Right atrium auricular region (tissue), 2 donors: ENCODE measurements around the gene IFNB1. TPM values are rescaled to one million over a fixed set of nuclear protein-coding genes. Genes with fewer than 3 reads are reported as not detected.

Source experiments
- DNase-seq: peaks from one replicate; pipeline ENCODE4 v3.0.0-alpha.2; 2019; ENCODE audit warnings: low spot score
- H3K27ac ChIP-seq, 2 donors: fragments of 200-600 bp; sonication (generic); 1 replicate in 1 of 2; 2 replicates in 1 of 2; pipeline ENCODE4 v1.5.1; 2016 to 2019
- H3K27me3 ChIP-seq, 2 donors: fragments of 200-600 bp; sonication (generic); one replicate each; pipeline versions ENCODE4 v1.5.1 to v1.6.0; 2017 to 2019
- H3K36me3 ChIP-seq: fragments of 200-600 bp; sonication (generic); one replicate; pipeline ENCODE4 v1.5.1; 2016
- H3K4me1 ChIP-seq, 2 donors: fragments of 200-600 bp; sonication (generic); one replicate each; pipeline versions ENCODE4 v1.5.1 to v1.6.0; 2017 to 2019
- H3K4me3 ChIP-seq, 2 donors: fragments of 200-600 bp; sonication (generic); 1 replicate in 1 of 2; 2 replicates in 1 of 2; pipeline ENCODE4 v1.5.1; 2017 to 2019; ENCODE audit warnings: mild to moderate bottlenecking in 1 of 2, moderate library complexity in 1 of 2
- H3K9me3 ChIP-seq, 2 donors: fragments of 200-600 bp; sonication (generic); one replicate each; pipeline ENCODE4 v1.5.1; 2019
- CTCF ChIP-seq, 2 donors: fragments of 200-600 bp; sonication (generic); IDR thresholded peaks; one replicate each; pipeline ENCODE4 v1.5.1; 2019; ENCODE audit warnings: antibody characterized with exemption in 2 of 2
- total RNA-seq, 2 donors: library from RNA; depleted of rRNA; stranded (reverse); fragments of >200 nt; gene quantifications; one replicate each; pipeline ENCODE4 v1.1.0, GENCODE V29; 2016

Gene IFNB1
- total RNA-seq, 2 donors from 2014 or later: not detected

- Histone ChIP-seq H3K36me3 (no peaks in the 10 kb centered on the region), H3K4me1 (peaks cover 0 to 9% of the 10 kb centered on the region in 2 donors), H3K27ac (no peak overlapping the region), H3K4me3 (no peak overlapping the region), H3K9me3 (no peaks in the 10 kb centered on the region), H3K27me3 (no peaks in the 10 kb centered on the region)
- TF ChIP-seq CTCF (IDR thresholded peaks at IDR 0.05): no peak
- DNase-seq: no peak
Measured at GRCh38 chr9:21070906-21071305, 6.8 kb downstream of the IFNB1 start.

GRCh38 chr9:21070171-21070571, 7.6 kb downstream of the IFNB1 start:
- no peaks in the 10 kb centered on the region for H3K36me3 ChIP-seq
- peak in 1 of 2 donors; percentile 44 for TF ChIP-seq CTCF (IDR thresholded peaks at IDR 0.05)
- peak overlapping the region in 1 of 2 donors; percentile 18 for H3K4me3 ChIP-seq
- peak; percentile 68 for DNase-seq
- peak overlapping the region in 1 of 2 donors; percentile 37 for H3K27ac ChIP-seq
- H3K27me3 ChIP-seq: no peaks in the 10 kb centered on the region
- H3K9me3 ChIP-seq: no peaks in the 10 kb centered on the region
- H3K4me1 ChIP-seq: peaks cover 0 to 9% of the 10 kb centered on the region in 2 donors

GRCh38 chr9:21060919-21061561, 16.7 kb downstream of the IFNB1 start:
- Histone ChIP-seq H3K36me3 (no peaks in the 10 kb centered on the region), H3K4me1 (no peaks in the 10 kb centered on the region), H3K27me3 (no peaks in the 10 kb centered on the region), H3K4me3 (no peak overlapping the region), H3K9me3 (no peaks in the 10 kb centered on the region), H3K27ac (no peak overlapping the region)
- TF ChIP-seq CTCF (IDR thresholded peaks at IDR 0.05): no peak
- no peak for DNase-seq

GRCh38 chr9:21056931-21057330, 20.8 kb downstream of the IFNB1 start:
- Histone ChIP-seq H3K27ac (no peak overlapping the region), H3K9me3 (no peaks in the 10 kb centered on the region), H3K4me3 (no peak overlapping the region), H3K36me3 (no peaks in the 10 kb centered on the region), H3K27me3 (no peaks in the 10 kb centered on the region), H3K4me1 (no peaks in the 10 kb centered on the region)
- DNase-seq: no peak
- no peak for TF ChIP-seq CTCF (IDR thresholded peaks at IDR 0.05)

- DNase-seq: no peak
- no peak overlapping the region for H3K27ac ChIP-seq
- no peaks in the 10 kb centered on the region for H3K27me3 ChIP-seq
- H3K4me3 ChIP-seq: no peak overlapping the region
- TF ChIP-seq CTCF (IDR thresholded peaks at IDR 0.05): no peak
- H3K9me3 ChIP-seq: no peaks in the 10 kb centered on the region
- H3K36me3 ChIP-seq: no peaks in the 10 kb centered on the region
- no peaks in the 10 kb centered on the region for H3K4me1 ChIP-seq
Measured at GRCh38 chr9:21053851-21054250, 23.9 kb downstream of the IFNB1 start.

- Histone ChIP-seq H3K36me3 (no peaks in the 10 kb centered on the region), H3K4me1 (no peaks in the 10 kb centered on the region), H3K27me3 (no peaks in the 10 kb centered on the region), H3K9me3 (no peaks in the 10 kb centered on the region), H3K4me3 (no peak overlapping the region), H3K27ac (no peak overlapping the region)
- TF ChIP-seq CTCF (IDR thresholded peaks at IDR 0.05): no peak
- no peak for DNase-seq
Measured at GRCh38 chr9:21047281-21047691, 30.5 kb downstream of the IFNB1 start.
